COLO829 (cell line): ENCODE measurements around the gene PTPRD.
A peak's percentile ranks its signal among the peaks of the same experiment; 100 is the strongest.
"Not testable (repeated sequence)": the region's sequence is repeated elsewhere in the genome, so short reads cannot be mapped to it uniquely, and the experiment has no call there.

ENCODE experiments used
- DNase-seq: peaks from one replicate; pipeline ENCODE4 v3.0.0; 2012; ENCODE audit warnings: low spot score

Gene PTPRD

GRCh38 chr9:9319007-9319406, 1293.8 kb downstream of the PTPRD start:
- peak; percentile 7 for DNase-seq

GRCh38 chr9:9310743-9311142, 1302.1 kb downstream of the PTPRD start:
- DNase-seq = not testable (repeated sequence)

- no peak for DNase-seq
These were observed 1307.2 kb downstream of the PTPRD start for GRCh38 chr9:9305600-9305999.

GRCh38 chr9:9299134-9299533, 1313.7 kb downstream of the PTPRD start:
- no peak for DNase-seq

GRCh38 chr9:9286001-9286400, 1326.8 kb downstream of the PTPRD start:
- DNase-seq = no peak

- DNase-seq = no peak
These were observed 1328.6 kb downstream of the PTPRD start for GRCh38 chr9:9284201-9284600.

- no peak for DNase-seq
These were observed 1329.4 kb downstream of the PTPRD start for GRCh38 chr9:9283159-9283986.

- DNase-seq = no peak
These were observed 1337.2 kb downstream of the PTPRD start for GRCh38 chr9:9275601-9276000.

GRCh38 chr9:9257999-9258498, 1354.8 kb downstream of the PTPRD start:
- DNase-seq = no peak

- DNase-seq = no peak
These were observed 1366.1 kb downstream of the PTPRD start for GRCh38 chr9:9246726-9247125.

- DNase-seq = no peak
These were observed 1380.9 kb downstream of the PTPRD start for GRCh38 chr9:9231946-9232345.

- no peak for DNase-seq
These were observed 1383.5 kb downstream of the PTPRD start for GRCh38 chr9:9229269-9229668.

GRCh38 chr9:9223175-9223574, 1389.6 kb downstream of the PTPRD start:
- no peak for DNase-seq

GRCh38 chr9:9222730-9223129, 1390.1 kb downstream of the PTPRD start:
- no peak for DNase-seq

- no peak for DNase-seq
These were observed 1395.9 kb downstream of the PTPRD start for GRCh38 chr9:9216934-9217333.

GRCh38 chr9:9215050-9215449, 1397.8 kb downstream of the PTPRD start:
- no peak for DNase-seq

GRCh38 chr9:9214066-9214465, 1398.7 kb downstream of the PTPRD start:
- DNase-seq = no peak

- DNase-seq = no peak
These were observed 1399.8 kb downstream of the PTPRD start for GRCh38 chr9:9212963-9213362.

- DNase-seq = no peak
These were observed 1410.5 kb downstream of the PTPRD start for GRCh38 chr9:9202276-9202675.

GRCh38 chr9:9186086-9186485, 1426.7 kb downstream of the PTPRD start:
- DNase-seq = no peak

GRCh38 chr9:9182431-9182830, 1430.4 kb downstream of the PTPRD start:
- no peak for DNase-seq

GRCh38 chr9:9177081-9177480, 1435.7 kb downstream of the PTPRD start:
- no peak for DNase-seq

- no peak for DNase-seq
These were observed 1438.4 kb downstream of the PTPRD start for GRCh38 chr9:9174358-9174757.

- no peak for DNase-seq
These were observed 1439.5 kb downstream of the PTPRD start for GRCh38 chr9:9173264-9173663.
